Testis (tissue), 2 donors: Measurements from ENCODE around the gene DMD.

ENCODE experiments used
- POLR2A ChIP-seq: fragments of 450-650 bp; IDR thresholded peaks from one replicate; pipeline ENCODE4 v1.6.1; 2017; ENCODE audit warnings: antibody characterized with exemption, mild to moderate bottlenecking, moderate library complexity
- TF ChIP-seq, protein P1 (sequence below), 3 experiments: fragments of 450-650 bp in 2 of 3; fragments of 200-600 bp in 1 of 3; sonication (generic) in 1 of 3; IDR thresholded peaks; one replicate each; pipeline ENCODE4 v1.5.1; 2016 to 2019; ENCODE audit warnings: antibody characterized with exemption in 3 of 3, mild to moderate bottlenecking in 2 of 3, moderate library complexity in 1 of 3

DNA sequence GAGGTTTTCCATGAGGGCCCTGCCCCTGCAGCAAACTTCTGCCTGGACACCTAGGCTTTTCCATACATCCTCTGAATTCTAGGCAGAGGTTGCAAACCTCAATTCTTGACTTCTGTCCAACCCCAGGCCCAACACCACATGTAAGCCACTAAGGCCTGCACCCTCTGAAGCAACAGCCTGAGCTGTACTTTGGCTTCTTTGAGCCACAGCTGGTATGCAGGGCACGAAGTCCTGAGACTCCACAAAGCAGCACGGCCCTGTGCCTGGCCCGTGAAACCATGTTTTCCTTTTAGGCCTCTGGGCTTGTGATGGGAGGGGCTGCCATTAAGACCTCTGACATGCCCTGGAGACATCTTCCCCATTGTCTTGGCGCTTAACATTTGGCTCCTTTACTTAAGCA, 1411.1 kb downstream of the DMD start:
- TF ChIP-seq POLR2A: no peak
- TF ChIP-seq, protein P1, sequence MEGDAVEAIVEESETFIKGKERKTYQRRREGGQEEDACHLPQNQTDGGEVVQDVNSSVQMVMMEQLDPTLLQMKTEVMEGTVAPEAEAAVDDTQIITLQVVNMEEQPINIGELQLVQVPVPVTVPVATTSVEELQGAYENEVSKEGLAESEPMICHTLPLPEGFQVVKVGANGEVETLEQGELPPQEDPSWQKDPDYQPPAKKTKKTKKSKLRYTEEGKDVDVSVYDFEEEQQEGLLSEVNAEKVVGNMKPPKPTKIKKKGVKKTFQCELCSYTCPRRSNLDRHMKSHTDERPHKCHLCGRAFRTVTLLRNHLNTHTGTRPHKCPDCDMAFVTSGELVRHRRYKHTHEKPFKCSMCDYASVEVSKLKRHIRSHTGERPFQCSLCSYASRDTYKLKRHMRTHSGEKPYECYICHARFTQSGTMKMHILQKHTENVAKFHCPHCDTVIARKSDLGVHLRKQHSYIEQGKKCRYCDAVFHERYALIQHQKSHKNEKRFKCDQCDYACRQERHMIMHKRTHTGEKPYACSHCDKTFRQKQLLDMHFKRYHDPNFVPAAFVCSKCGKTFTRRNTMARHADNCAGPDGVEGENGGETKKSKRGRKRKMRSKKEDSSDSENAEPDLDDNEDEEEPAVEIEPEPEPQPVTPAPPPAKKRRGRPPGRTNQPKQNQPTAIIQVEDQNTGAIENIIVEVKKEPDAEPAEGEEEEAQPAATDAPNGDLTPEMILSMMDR (IDR thresholded peaks at IDR 0.05): no peak
